SK-N-SH (cell line): ENCODE data around the gene TMEM165. TPM values are rescaled to one million over a fixed set of nuclear protein-coding genes. Genes with fewer than 3 reads are reported as not detected.

Source experiments
- CTCF ChIA-PET: fragments of 300-600, 350-600 bp; formaldehyde crosslinking; extraction: SDS; loops from one replicate; lab custom pipeline; 2021; lab: Yijun Ruan, JAX
- POLR2A ChIA-PET: fragments of 350-600 bp; sonication (Branson Sonifier 250); formaldehyde crosslinking; extraction: SDS; loops from one replicate; lab custom pipeline; 2020; ENCODE audit warnings: antibody characterized with exemption, inconsistent platforms; lab: Yijun Ruan, JAX
- DNase-seq: peaks from one replicate; pipeline ENCODE4 v3.0.0; 2012
- H2AFZ ChIP-seq: fragments of 200-600 bp; sonication (generic); 2 replicates; pipeline ENCODE4 v1.8.1; 2016; ENCODE audit warnings: antibody characterized with exemption, mild to moderate bottlenecking, low read depth
- H3F3A ChIP-seq: fragments of 200-600 bp; sonication (generic); replicated peaks from 2 replicates; pipeline ENCODE3; 2016; ENCODE audit warnings: antibody characterized with exemption, mild to moderate bottlenecking; ENCODE audit not compliant: insufficient read depth
- H3K27ac ChIP-seq, 2 experiments: fragments of 200-500 bp in 1 of 2; fragments of 200-600 bp in 1 of 2; sonication (Bioruptor generic) in 1 of 2; sonication (generic), shearing (Covaris generic) in 1 of 2; 2 replicates each; pipeline versions ENCODE4 v1.5.1 to v1.6.1; 2014 to 2016; ENCODE audit warnings: low read depth in 2 of 2, inconsistent platforms in 1 of 2, low read length in 1 of 2, mild to moderate bottlenecking in 1 of 2, mixed read lengths in 1 of 2
- H3K27me3 ChIP-seq: fragments of 200-600 bp; sonication (generic), shearing (Covaris generic); 2 replicates; pipeline ENCODE4 v1.6.1; 2016; ENCODE audit warnings: mixed run types; ENCODE audit not compliant: insufficient read depth
- H3K36me3 ChIP-seq, 2 experiments: fragments of 200-500 bp in 1 of 2; fragments of 200-600 bp in 1 of 2; sonication (Bioruptor generic) in 1 of 2; sonication (generic) in 1 of 2; replicated peaks in 1 of 2; 2 replicates each; pipeline versions ENCODE3 to v1.5.1; 2014 to 2016; ENCODE audit warnings: low read length in 1 of 2, mild to moderate bottlenecking in 1 of 2; ENCODE audit not compliant: insufficient read depth in 2 of 2, control insufficient read depth in 1 of 2
- H3K4me1 ChIP-seq, 2 experiments: fragments of 200-500 bp in 1 of 2; fragments of 200-600 bp in 1 of 2; sonication (Bioruptor generic) in 1 of 2; sonication (generic), shearing (Covaris generic) in 1 of 2; 2 replicates each; pipeline versions ENCODE4 v1.5.1 to v1.6.1; 2014 to 2016; ENCODE audit warnings: low read depth in 1 of 2, low read length in 1 of 2, mixed run types in 1 of 2; ENCODE audit not compliant: insufficient read depth in 2 of 2, control insufficient read depth in 1 of 2
- H3K4me2 ChIP-seq: fragments of 200-600 bp; sonication (generic), shearing (Covaris generic); 2 replicates; pipeline ENCODE4 v1.6.1; 2017; ENCODE audit warnings: mixed run types
- H3K4me3 ChIP-seq, 2 experiments: fragments of 200-500 bp in 1 of 2; fragments of 200-600 bp in 1 of 2; sonication (Bioruptor generic) in 1 of 2; sonication (generic), shearing (Covaris generic) in 1 of 2; 2 replicates each; pipeline versions ENCODE4 v1.5.1 to v1.8.1; 2014 to 2016; ENCODE audit warnings: low read depth in 2 of 2, inconsistent platforms in 1 of 2, low read length in 1 of 2, mild to moderate bottlenecking in 1 of 2, mixed read lengths in 1 of 2, moderate library complexity in 1 of 2
- H3K79me2 ChIP-seq: fragments of 200-600 bp; sonication (generic); 2 replicates; pipeline ENCODE4 v1.8.1; 2017; ENCODE audit warnings: mild to moderate bottlenecking; ENCODE audit not compliant: insufficient read depth
- H3K9ac ChIP-seq: fragments of 200-600 bp; sonication (generic); 2 replicates; pipeline ENCODE4 v1.6.1; 2017; ENCODE audit warnings: mixed run types
- H3K9me2 ChIP-seq: fragments of 200-600 bp; sonication (generic); 2 replicates; pipeline ENCODE4 v1.6.1; 2017; ENCODE audit warnings: mixed run types
- H3K9me3 ChIP-seq: fragments of 200-600 bp; sonication (generic); 2 replicates; pipeline ENCODE4 v1.6.1; 2017; ENCODE audit warnings: mixed run types, mild to moderate bottlenecking, moderate library complexity
- H4K20me1 ChIP-seq: fragments of 200-600 bp; sonication (generic); 2 replicates; pipeline ENCODE4 v1.6.1; 2017; ENCODE audit warnings: mild to moderate bottlenecking, mixed run types; ENCODE audit not compliant: insufficient read depth
- ELF1 ChIP-seq: IDR thresholded peaks from 2 replicates; pipeline ENCODE4 v1.4.0; 2012
- EP300 ChIP-seq, 2 experiments: IDR thresholded peaks; 2 replicates each; pipeline versions ENCODE4 v1.4.0 to v1.6.1; 2012; ENCODE audit warnings: borderline replicate concordance in 1 of 2, low read depth in 1 of 2, low read length in 1 of 2
- EZH2phosphoT487 ChIP-seq: fragments of 200-600 bp; sonication (generic); IDR thresholded peaks from 2 replicates; pipeline ENCODE4 v1.6.1; 2017; ENCODE audit warnings: low read depth, mixed run types, mild to moderate bottlenecking, antibody characterized with exemption, moderate library complexity, borderline replicate concordance
- FOXJ3 ChIP-seq: sonication (generic); formaldehyde crosslinking; IDR thresholded peaks from 2 replicates; pipeline ENCODE4 v1.5.1; 2020; ENCODE audit warnings: mild to moderate bottlenecking, missing genetic modification reagents
- JUND ChIP-seq: IDR thresholded peaks from 2 replicates; pipeline ENCODE4 v1.4.0; 2012
- MEF2A ChIP-seq: IDR thresholded peaks from 2 replicates; pipeline ENCODE4 v1.4.0; 2012; ENCODE audit warnings: low read depth, borderline replicate concordance
- POLR2AphosphoS5 ChIP-seq: IDR thresholded peaks from 2 replicates; pipeline ENCODE4 v1.6.1; 2012; ENCODE audit warnings: low read depth, low read length
- RAD21 ChIP-seq: IDR thresholded peaks from 2 replicates; pipeline ENCODE4 v1.6.1; 2012; ENCODE audit warnings: mild to moderate bottlenecking, low read length
- RFX5 ChIP-seq: IDR thresholded peaks from 2 replicates; pipeline ENCODE4 v1.6.1; 2012; ENCODE audit warnings: mild to moderate bottlenecking, improper control_type of control experiment, low read length
- SMC3 ChIP-seq: IDR thresholded peaks from 2 replicates; pipeline ENCODE4 v1.6.1; 2012; ENCODE audit warnings: low read depth, low read length, improper control_type of control experiment
- TAF1 ChIP-seq: IDR thresholded peaks from 2 replicates; pipeline ENCODE4 v1.6.1; 2012; ENCODE audit warnings: low read depth, mild to moderate bottlenecking, low read length, moderate library complexity, borderline replicate concordance
- ZBTB33 ChIP-seq: IDR thresholded peaks from 2 replicates; pipeline ENCODE4 v1.4.0; 2012; ENCODE audit warnings: low read depth, borderline replicate concordance
- WGBS: methylation state at CpG from one replicate; pipeline ENCODE4 v1.1.6; 2017; ENCODE audit warnings: low lambda C conversion rate; 5-methylcytosine and 5-hydroxymethylcytosine counted together
- polyA plus RNA-seq, 3 experiments: library from polyadenylated mRNA; depleted of rRNA; stranded (reverse); fragments of >200 nt; gene quantifications; 2 replicates each; pipeline ENCODE4 v1.2.3, GENCODE V29; 2012

Gene TMEM165
- polyA plus RNA-seq, 1 of the 3 experiments (the other 2 are of a cell fraction): 58.6 TPM

- Histone ChIP-seq H2AFZ (no peak overlapping the region), H3K4me2 (no peak overlapping the region), H3K9me2 (no peaks in the 10 kb centered on the region), H3K27ac (peak overlapping the region in 1 of 2 experiments; percentile 1; a peak in 1 of 4 replicates), H3K27me3 (no peaks in the 10 kb centered on the region), H3K4me1 (no peaks in the 10 kb centered on the region; a peak in 1 of 4 replicates), H3K79me2 (no peaks in the 10 kb centered on the region), H4K20me1 (no peaks in the 10 kb centered on the region), H3F3A (no peaks in the 10 kb centered on the region), H3K9me3 (no peaks in the 10 kb centered on the region), H3K4me3 (no peak overlapping the region), H3K36me3 (no peaks in the 10 kb centered on the region), H3K9ac (no peak overlapping the region)
- ChIA-PET POLR2A (no interaction called here), CTCF (interaction anchor here (0.8 to 1.1 kb wide), 3 partner anchors 38 to 468 kb away, joined by 3 read pairs; partner anchors contain the start of gene EXOC1)
- 81% methylated on average over 3 of the region's 3 CpGs for WGBS
- no peak for DNase-seq
- no peak for TF ChIP-seq SMC3
- TF ChIP-seq JUND: no peak
- no peak for TF ChIP-seq EZH2phosphoT487
- TF ChIP-seq ZBTB33: no peak
- TF ChIP-seq RAD21: no peak
- TF ChIP-seq MEF2A: no peak
- TF ChIP-seq POLR2AphosphoS5: no peak
- no peak for TF ChIP-seq TAF1
- TF ChIP-seq RFX5: no peak
Measured at GRCh38 chr4:55385201-55385649, 10.5 kb upstream of the TMEM165 start.

GRCh38 chr4:55386073-55386472 lies 9.7 kb upstream of the TMEM165 start:
- H3K79me2 ChIP-seq: no peaks in the 10 kb centered on the region
- H4K20me1 ChIP-seq: no peaks in the 10 kb centered on the region
- CTCF ChIA-PET: interaction anchor here (0.8 to 1.1 kb wide), 2 partner anchors 39 to 468 kb away, joined by 3 read pairs; partner anchors contain the start of gene EXOC1
- no peak overlapping the region for H3K27ac ChIP-seq
- peak; percentile 53 for DNase-seq
- no peak for TF ChIP-seq RFX5
- no peak for TF ChIP-seq EP300 (IDR thresholded peaks at IDR 0.05; ENCODE audit: borderline replicate concordance in 1 of 2, low read depth in 1 of 2, low read length in 1 of 2)
- no peak for TF ChIP-seq ELF1
- TF ChIP-seq FOXJ3 (CRISPR knock-in tag): no peak
- no peak for TF ChIP-seq MEF2A
- no peak for TF ChIP-seq ZBTB33
- no peak overlapping the region for H3K9ac ChIP-seq
- H3K4me3 ChIP-seq: no peak overlapping the region
- no peak overlapping the region for H3K4me2 ChIP-seq
- H2AFZ ChIP-seq: no peak overlapping the region
- H3K27me3 ChIP-seq: no peaks in the 10 kb centered on the region
- H3K9me3 ChIP-seq: no peaks in the 10 kb centered on the region
- POLR2A ChIA-PET: interaction anchor here (1.2 kb wide), 1 partner anchor 9 kb away, joined by 8 read pairs; the partner anchor contains the start of gene TMEM165
- no peaks in the 10 kb centered on the region; a peak in 1 of 4 replicates for H3K4me1 ChIP-seq
- H3F3A ChIP-seq: no peaks in the 10 kb centered on the region
- no peaks in the 10 kb centered on the region for H3K9me2 ChIP-seq
- no peaks in the 10 kb centered on the region for H3K36me3 ChIP-seq
